Endothelial cell of umbilical vein (primary cell): ENCODE results near the gene KLHL26. TPM values are rescaled to one million over a fixed set of nuclear protein-coding genes. Genes with fewer than 3 reads are reported as not detected.
"Not testable (repeated sequence)": the region's sequence is repeated elsewhere in the genome, so short reads cannot be mapped to it uniquely, and the experiment has no call there.

Source experiments
- BruUV-seq: library from RNA; stranded (reverse); fragments of 400-500 nt; replicated peaks from 2 replicates; lab custom pipeline; 2021; lab: Mats Ljungman, UMichigan
- CTCF ChIA-PET: fragments of 300-600, 350-600 bp; sonication (Branson Sonifier 250); formaldehyde crosslinking; loops from one replicate; lab custom pipeline; 2021; ENCODE audit warnings: antibody characterized with exemption, inconsistent platforms; lab: Charles Lee
- POLR2A ChIA-PET: fragments of 300-600, 350-600 bp; sonication (Branson Sonifier 250); formaldehyde crosslinking; loops from one replicate; lab custom pipeline; 2021; ENCODE audit warnings: antibody characterized with exemption, inconsistent platforms; lab: Charles Lee
- DNase-seq: peaks from one replicate; pipeline ENCODE4 v3.0.0-alpha.2; 2011; ENCODE audit warnings: low read depth, low spot score
- FAIRE-seq: peaks from 2 replicates; lab custom pipeline; 2011; peaks lifted over from hg19 to GRCh38; lab: Jason Lieb, UNC
- H2AFZ ChIP-seq: 2 replicates; pipeline ENCODE4 v1.6.0; 2012; ENCODE audit warnings: low read depth, low read length, control low read depth, inconsistent platforms
- H3K27ac ChIP-seq: 2 replicates; pipeline ENCODE4 v1.5.1; 2011; ENCODE audit warnings: low read depth, mild to moderate bottlenecking, control low read depth, low read length, moderate library complexity; ENCODE audit not compliant: insufficient read depth
- H3K27me3 ChIP-seq, 2 experiments: 2 replicates each; pipeline versions ENCODE4 v1.6.0 to v1.6.1; 2011; ENCODE audit warnings: low read length in 2 of 2, mixed read lengths in 1 of 2; ENCODE audit not compliant: control insufficient read depth in 2 of 2, insufficient read depth in 2 of 2
- H3K36me3 ChIP-seq, 2 experiments: 2 replicates in 1 of 2; 3 replicates in 1 of 2; pipeline ENCODE4 v1.5.1; 2011; ENCODE audit warnings: low read length in 2 of 2, mild to moderate bottlenecking in 1 of 2, moderate library complexity in 1 of 2; ENCODE audit not compliant: control insufficient read depth in 2 of 2, insufficient read depth in 2 of 2; ENCODE audit errors: extremely low read depth in 1 of 2
- H3K4me1 ChIP-seq: 3 replicates; pipeline ENCODE4 v1.5.1; 2011; ENCODE audit warnings: mild to moderate bottlenecking, low read length; ENCODE audit not compliant: control insufficient read depth, insufficient read depth; ENCODE audit errors: extremely low read depth
- H3K4me2 ChIP-seq: 2 replicates; pipeline ENCODE4 v1.6.1; 2011; ENCODE audit warnings: low read length, control low read depth, mixed read lengths; ENCODE audit not compliant: insufficient read depth
- H3K4me3 ChIP-seq, 3 experiments: fragments of 200-600 bp in 1 of 3; sonication (generic), shearing (Covaris generic) in 1 of 3; replicated peaks in 1 of 3; 2 replicates each; pipeline ENCODE4 v1.5.1; 2011 to 2016; ENCODE audit warnings: control low read depth in 3 of 3, low read length in 3 of 3, mild to moderate bottlenecking in 2 of 3, inconsistent platforms in 1 of 3, low read depth in 1 of 3, moderate library complexity in 1 of 3; ENCODE audit not compliant: insufficient read depth in 1 of 3
- H3K79me2 ChIP-seq: 2 replicates; pipeline ENCODE4 v1.6.0; 2012; ENCODE audit warnings: low read length, inconsistent platforms; ENCODE audit not compliant: control insufficient read depth, insufficient read depth
- H3K9ac ChIP-seq: replicated peaks from 2 replicates; pipeline ENCODE3; 2011; ENCODE audit warnings: low read length, control low read depth; ENCODE audit not compliant: insufficient read depth; ENCODE audit errors: extremely low read depth
- H3K9me1 ChIP-seq: replicated peaks from 3 replicates; pipeline ENCODE4 v1.6.0; 2011; ENCODE audit warnings: mild to moderate bottlenecking, low read length; ENCODE audit not compliant: control insufficient read depth, insufficient read depth; ENCODE audit errors: extremely low read depth
- H3K9me3 ChIP-seq: replicated peaks from 2 replicates; pipeline ENCODE4 v1.5.1; 2012; ENCODE audit warnings: low read length, inconsistent platforms; ENCODE audit not compliant: control insufficient read depth, insufficient read depth
- H4K20me1 ChIP-seq: replicated peaks from 2 replicates; pipeline ENCODE3; 2011; ENCODE audit warnings: mild to moderate bottlenecking, low read length; ENCODE audit not compliant: control insufficient read depth, insufficient read depth; ENCODE audit errors: extremely low read depth
- EZH2 ChIP-seq: IDR thresholded peaks from 2 replicates; pipeline ENCODE4 v1.6.1; 2012; ENCODE audit warnings: borderline replicate concordance, low read depth, mild to moderate bottlenecking, moderate library complexity, low read length, inconsistent platforms; ENCODE audit not compliant: severe bottlenecking
- MYC ChIP-seq: IDR thresholded peaks from one replicate; pipeline ENCODE4 v1.6.1; 2011; ENCODE audit warnings: mild to moderate bottlenecking, low read depth, low read length
- POLR2A ChIP-seq: IDR thresholded peaks from 2 replicates; pipeline ENCODE4 v1.6.1; 2012; ENCODE audit warnings: low read depth, mild to moderate bottlenecking, control low read depth, low read length
- dilution Hi-C: fragments of 300-500 bp; cut with MboI; formaldehyde crosslinking; loops from one replicate; pipeline ENCODE4 v1.15.0; 2019; ENCODE audit warnings: low sequenced_read_pairs; ENCODE audit not compliant: extremely low pct_ligation_motif_present
- intact Hi-C: fragments of 100-400 bp; cut with micrococcal nuclease; formaldehyde crosslinking; loops from one replicate; pipeline ENCODE4 v1.10.0; 2022
- polyA plus RNA-seq, 4 experiments: library from polyadenylated mRNA; depleted of rRNA in 3 of 4; stranded (reverse) in 3 of 4; unstranded in 1 of 4; fragments of >200 nt; gene quantifications; 2 replicates each; pipeline versions ENCODE4 v1.2.1 to v1.2.3, GENCODE V29; 2011 to 2012; ENCODE audit warnings: missing spikeins in 1 of 4
- total RNA-seq: library from RNA; stranded (reverse); gene quantifications from 2 replicates; pipeline ENCODE4 v1.2.3, GENCODE V29; 2021
- TF ChIP-seq, protein P1 (sequence below), 2 donors: IDR thresholded peaks; 1 replicate in 1 of 2; 2 replicates in 1 of 2; pipeline ENCODE4 v1.5.1; 2011; ENCODE audit warnings: low read length in 2 of 2, mild to moderate bottlenecking in 2 of 2, moderate library complexity in 2 of 2, control low read depth in 1 of 2, inconsistent platforms in 1 of 2, low read depth in 1 of 2; ENCODE audit not compliant: insufficient read depth in 1 of 2; ENCODE audit errors: extremely low read depth in 1 of 2

The KLHL26 gene
- total and polyA plus RNA-seq, 2 donors (not counting 3 experiments of a cell fraction or from before 2014, with no cell fraction given), result 2.4 to 6.2 TPM

GRCh38 chr19:18591735-18592385 lies 45.0 kb upstream of the KLHL26 start:
- ChIA-PET CTCF (interaction anchor here (0.6 to 4.4 kb wide), 2 partner anchors 30 to 255 kb away, joined by 3 to 65 read pairs; no protein-coding TSS in a partner anchor), POLR2A (no interaction called here)
- dilution Hi-C loops, result no loop called here
- Histone ChIP-seq H3K4me1 (peaks cover 20% of the 10 kb centered on the region), H3K27ac (no peak overlapping the region), H3K9me3 (no peaks in the 10 kb centered on the region), H3K4me3 (no peak overlapping the region), H4K20me1 (no peaks in the 10 kb centered on the region), H3K9ac (no peak overlapping the region), H3K36me3 (peaks cover 0 to 2% of the 10 kb centered on the region in 2 experiments), H3K79me2 (no peaks in the 10 kb centered on the region), H3K4me2 (no peak overlapping the region), H3K9me1 (no peaks in the 10 kb centered on the region), H3K27me3 (no peaks in the 10 kb centered on the region), H2AFZ (no peak overlapping the region)
- intact Hi-C loops, result no loop called here
- no peak for FAIRE-seq
- no peak for DNase-seq
- no TSS peak for BruUV-seq
- no peak for TF ChIP-seq MYC
- no peak for TF ChIP-seq EZH2
- TF ChIP-seq, protein P1, sequence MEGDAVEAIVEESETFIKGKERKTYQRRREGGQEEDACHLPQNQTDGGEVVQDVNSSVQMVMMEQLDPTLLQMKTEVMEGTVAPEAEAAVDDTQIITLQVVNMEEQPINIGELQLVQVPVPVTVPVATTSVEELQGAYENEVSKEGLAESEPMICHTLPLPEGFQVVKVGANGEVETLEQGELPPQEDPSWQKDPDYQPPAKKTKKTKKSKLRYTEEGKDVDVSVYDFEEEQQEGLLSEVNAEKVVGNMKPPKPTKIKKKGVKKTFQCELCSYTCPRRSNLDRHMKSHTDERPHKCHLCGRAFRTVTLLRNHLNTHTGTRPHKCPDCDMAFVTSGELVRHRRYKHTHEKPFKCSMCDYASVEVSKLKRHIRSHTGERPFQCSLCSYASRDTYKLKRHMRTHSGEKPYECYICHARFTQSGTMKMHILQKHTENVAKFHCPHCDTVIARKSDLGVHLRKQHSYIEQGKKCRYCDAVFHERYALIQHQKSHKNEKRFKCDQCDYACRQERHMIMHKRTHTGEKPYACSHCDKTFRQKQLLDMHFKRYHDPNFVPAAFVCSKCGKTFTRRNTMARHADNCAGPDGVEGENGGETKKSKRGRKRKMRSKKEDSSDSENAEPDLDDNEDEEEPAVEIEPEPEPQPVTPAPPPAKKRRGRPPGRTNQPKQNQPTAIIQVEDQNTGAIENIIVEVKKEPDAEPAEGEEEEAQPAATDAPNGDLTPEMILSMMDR (IDR thresholded peaks at IDR 0.05; ENCODE audit: extremely low read depth in 1 of 2, insufficient read depth in 1 of 2, low read depth in 1 of 2, low read length in 2 of 2), result no peak
- no peak for TF ChIP-seq POLR2A

DNA sequence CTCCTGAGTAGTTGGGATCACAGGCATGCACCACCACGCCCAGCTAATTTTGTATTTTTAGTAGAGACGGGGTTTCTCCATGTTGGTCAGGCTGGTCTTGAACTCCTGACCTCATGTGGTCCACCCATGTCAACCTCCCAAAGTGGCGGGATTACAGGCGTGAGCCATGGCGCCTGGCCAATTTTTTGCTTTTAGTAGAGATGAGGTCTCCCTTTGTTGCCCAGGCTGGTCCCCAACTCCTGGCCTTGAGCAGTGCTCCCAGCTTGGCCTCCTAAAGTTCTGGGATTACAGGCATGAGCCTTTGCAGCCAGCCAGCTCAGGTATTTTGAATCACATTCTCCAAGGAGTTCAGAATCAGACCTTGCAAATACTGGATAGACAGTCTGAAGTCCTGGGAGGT lies 44.1 kb upstream of the KLHL26 start:
- H3K9me1 ChIP-seq, intact Hi-C loops, FAIRE-seq, H3K27ac ChIP-seq, H3K4me3 ChIP-seq, DNase-seq, H3K4me2 ChIP-seq, H3K9me3 ChIP-seq, POLR2A ChIA-PET, H3K27me3 ChIP-seq, H3K9ac ChIP-seq, H4K20me1 ChIP-seq, H2AFZ ChIP-seq, BruUV-seq, H3K79me2 ChIP-seq, dilution Hi-C loops, H3K36me3 ChIP-seq: not testable (repeated sequence)
- CTCF ChIA-PET, result interaction anchor here (0.8 to 4.4 kb wide), 4 partner anchors 21 to 254 kb away, joined by 3 to 65 read pairs (median 8); partner anchors contain the start of gene UBA52
- peaks cover 20% of the 10 kb centered on the region for H3K4me1 ChIP-seq
